ENCODE measurements around the gene KIAA1549.
A peak's percentile ranks its signal among the peaks of the same experiment; 100 is the strongest.

KIAA1549 gene

GRCh38 chr7:138887872-138888656 lies 93.1 kb downstream of the KIAA1549 start:
- Histone ChIP-seq H3K79me2 (ENCODE audit: insufficient read depth, low read length) (no peaks in the 10 kb centered on the region), H3K9me2 (replicated peaks; ENCODE audit: insufficient read depth, low read length) (no peaks in the 10 kb centered on the region), H3K9me3 (ENCODE audit: insufficient read depth, low read length) (no peaks in the 10 kb centered on the region), H3K36me3 (ENCODE audit: low read length) (no peaks in the 10 kb centered on the region), H3K27me3 (ENCODE audit: low read length) (no peaks in the 10 kb centered on the region), H3F3A (ENCODE audit: insufficient read depth) (no peaks in the 10 kb centered on the region), H4K20me1 (ENCODE audit: low read depth, low read length) (no peaks in the 10 kb centered on the region), H2AFZ (ENCODE audit: low read depth, low read length, severe bottlenecking) (no peak overlapping the region), H3K27ac (ENCODE audit: low read depth, low read length) (no peak overlapping the region), H3K4me2 (ENCODE audit: low read depth, low read length, poor library complexity, severe bottlenecking) (no peak overlapping the region), H3K4me3 (ENCODE audit: insufficient read depth, low read length, poor library complexity, severe bottlenecking) (no peak overlapping the region), H3K9ac (ENCODE audit: low read length) (no peak overlapping the region)
- TF ChIP-seq CTCF (IDR thresholded peaks at IDR 0.05; ENCODE audit: insufficient read depth, low read length, poor library complexity, severe bottlenecking): no peak
- no peak for TF ChIP-seq EZH2phosphoT487 (conservative IDR thresholded peaks at IDR 0.05; ENCODE audit: low read length)

- Histone ChIP-seq H3F3A (ENCODE audit: insufficient read depth) (no peaks in the 10 kb centered on the region), H3K4me3 (ENCODE audit: insufficient read depth, low read length, poor library complexity, severe bottlenecking) (no peak overlapping the region), H3K9ac (ENCODE audit: low read length) (no peak overlapping the region), H3K79me2 (ENCODE audit: insufficient read depth, low read length) (no peaks in the 10 kb centered on the region), H3K9me2 (replicated peaks; ENCODE audit: insufficient read depth, low read length) (no peaks in the 10 kb centered on the region), H3K4me2 (ENCODE audit: low read depth, low read length, poor library complexity, severe bottlenecking) (no peak overlapping the region), H3K9me3 (ENCODE audit: insufficient read depth, low read length) (no peaks in the 10 kb centered on the region), H4K20me1 (ENCODE audit: low read depth, low read length) (no peaks in the 10 kb centered on the region), H3K27ac (ENCODE audit: low read depth, low read length) (no peak overlapping the region), H3K36me3 (ENCODE audit: low read length) (no peaks in the 10 kb centered on the region), H3K27me3 (ENCODE audit: low read length) (no peaks in the 10 kb centered on the region), H2AFZ (ENCODE audit: low read depth, low read length, severe bottlenecking) (no peak overlapping the region)
- no peak for TF ChIP-seq CTCF (IDR thresholded peaks at IDR 0.05; ENCODE audit: insufficient read depth, low read length, poor library complexity, severe bottlenecking)
- TF ChIP-seq EZH2phosphoT487 (conservative IDR thresholded peaks at IDR 0.05; ENCODE audit: low read length): no peak
Measured at GRCh38 chr7:138887085-138887710, 94.0 kb downstream of the KIAA1549 start.

GRCh38 chr7:138886501-138886917 lies 94.7 kb downstream of the KIAA1549 start:
- Histone ChIP-seq H3K4me2 (ENCODE audit: low read depth, low read length, poor library complexity, severe bottlenecking) (no peak overlapping the region), H3K27me3 (ENCODE audit: low read length) (no peaks in the 10 kb centered on the region), H3K9ac (ENCODE audit: low read length) (no peak overlapping the region)

More at GRCh38 chr7:138886501-138886917, 94.7 kb downstream of the KIAA1549 start:
- H3K27ac ChIP-seq (ENCODE audit: low read depth, low read length): no peak overlapping the region
- no peaks in the 10 kb centered on the region for H4K20me1 ChIP-seq (ENCODE audit: low read depth, low read length)
- no peaks in the 10 kb centered on the region for H3K79me2 ChIP-seq (ENCODE audit: insufficient read depth, low read length)
- H3K4me3 ChIP-seq (ENCODE audit: insufficient read depth, low read length, poor library complexity, severe bottlenecking): no peak overlapping the region
- H3K9me3 ChIP-seq (ENCODE audit: insufficient read depth, low read length): no peaks in the 10 kb centered on the region
- H3F3A ChIP-seq (ENCODE audit: insufficient read depth): no peaks in the 10 kb centered on the region
- no peaks in the 10 kb centered on the region for H3K9me2 ChIP-seq (replicated peaks; ENCODE audit: insufficient read depth, low read length)
- TF ChIP-seq EZH2phosphoT487 (conservative IDR thresholded peaks at IDR 0.05; ENCODE audit: low read length) (no peak), CTCF (IDR thresholded peaks at IDR 0.05; ENCODE audit: insufficient read depth, low read length, poor library complexity, severe bottlenecking) (peak; percentile 84)
- H2AFZ ChIP-seq (ENCODE audit: low read depth, low read length, severe bottlenecking): no peak overlapping the region
- H3K36me3 ChIP-seq (ENCODE audit: low read length): no peaks in the 10 kb centered on the region
